Osteocyte (in vitro differentiated cells): ENCODE data around the gene ZNF644. TPM values are rescaled to one million over a fixed set of nuclear protein-coding genes. Genes with fewer than 3 reads are reported as not detected.
"Not testable (repeated sequence)": the region's sequence is repeated elsewhere in the genome, so short reads cannot be mapped to it uniquely, and the experiment has no call there.

Experiments
- DNase-seq: peaks from one replicate; pipeline ENCODE4 v3.0.0; 2021; ENCODE audit warnings: mixed read lengths; ENCODE audit not compliant: unreplicated experiment; ENCODE audit errors: extremely low spot score
- H3K27ac Mint-ChIP-seq: one replicate; pipeline ENCODE4 v1.8.0; 2021; ENCODE audit warnings: mild to moderate bottlenecking, mixed read lengths; ENCODE audit not compliant: unreplicated experiment
- H3K27me3 Mint-ChIP-seq: one replicate; pipeline ENCODE4 v1.8.0; 2021; ENCODE audit warnings: mixed read lengths; ENCODE audit not compliant: unreplicated experiment
- H3K36me3 Mint-ChIP-seq: one replicate; pipeline ENCODE4 v1.8.0; 2021; ENCODE audit warnings: mixed read lengths; ENCODE audit not compliant: unreplicated experiment
- H3K4me1 Mint-ChIP-seq: one replicate; pipeline ENCODE4 v1.8.0; 2021; ENCODE audit warnings: mixed read lengths; ENCODE audit not compliant: unreplicated experiment
- H3K4me3 Mint-ChIP-seq: one replicate; pipeline ENCODE4 v1.8.0; 2021; ENCODE audit warnings: mild to moderate bottlenecking, moderate library complexity, mixed read lengths; ENCODE audit not compliant: unreplicated experiment
- H3K9me3 Mint-ChIP-seq: one replicate; pipeline ENCODE4 v1.8.0; 2021; ENCODE audit warnings: mixed read lengths; ENCODE audit not compliant: unreplicated experiment
- CTCF ChIP-seq: fragments of 200-600 bp; sonication (generic); IDR thresholded peaks from 2 replicates; pipeline ENCODE4 v1.5.0; 2021; ENCODE audit warnings: antibody characterized with exemption, mild to moderate bottlenecking, moderate library complexity
- total RNA-seq: library from RNA; stranded (reverse); gene quantifications from 2 replicates; pipeline ENCODE4 v1.2.1, GENCODE V29; 2021

ZNF644 gene
- total RNA-seq, 1 donor from 2014 or later, result 57.4 TPM

- no peak overlapping the region for H3K27ac Mint-ChIP-seq
- TF ChIP-seq CTCF, result no peak
- DNase-seq, result no peak
- H3K9me3 Mint-ChIP-seq, result peaks cover 14% of the 10 kb centered on the region
- peaks cover 12% of the 10 kb centered on the region for H3K27me3 Mint-ChIP-seq
- no peaks in the 10 kb centered on the region for H3K36me3 Mint-ChIP-seq
- no peak overlapping the region for H3K4me3 Mint-ChIP-seq
- no peaks in the 10 kb centered on the region for H3K4me1 Mint-ChIP-seq
Observed at GRCh38 chr1:91045284-91045683, 23.4 kb upstream of the ZNF644 start.

- H3K4me1 Mint-ChIP-seq, H3K36me3 Mint-ChIP-seq, H3K27ac Mint-ChIP-seq, H3K4me3 Mint-ChIP-seq, DNase-seq: not testable (repeated sequence)
- H3K27me3 Mint-ChIP-seq, result peaks cover 12% of the 10 kb centered on the region
- H3K9me3 Mint-ChIP-seq, result peaks cover 14% of the 10 kb centered on the region
Observed at GRCh38 chr1:91044776-91045175, 22.9 kb upstream of the ZNF644 start.

GRCh38 chr1:91042372-91042771 is 20.5 kb upstream of the ZNF644 start:
- Mint-ChIP-seq H3K27me3 (peaks cover 23% of the 10 kb centered on the region), H3K9me3 (peaks cover 14% of the 10 kb centered on the region)
- H3K4me1 Mint-ChIP-seq, H3K36me3 Mint-ChIP-seq, DNase-seq, H3K4me3 Mint-ChIP-seq, H3K27ac Mint-ChIP-seq: not testable (repeated sequence)

- H3K36me3 Mint-ChIP-seq, result no peaks in the 10 kb centered on the region
- H3K9me3 Mint-ChIP-seq, result peaks cover 10% of the 10 kb centered on the region
- TF ChIP-seq CTCF, result no peak
Observed at GRCh38 chr1:91038582-91038981, 16.7 kb upstream of the ZNF644 start.

GRCh38 chr1:91036894-91037829 is 15.3 kb upstream of the ZNF644 start:
- peaks cover 10% of the 10 kb centered on the region for H3K9me3 Mint-ChIP-seq
- no peak overlapping the region for H3K4me3 Mint-ChIP-seq
- no peak for DNase-seq
- H3K4me1 Mint-ChIP-seq, result peaks cover 4% of the 10 kb centered on the region
- H3K27ac Mint-ChIP-seq, result no peak overlapping the region
- no peak for TF ChIP-seq CTCF
- no peaks in the 10 kb centered on the region for H3K36me3 Mint-ChIP-seq
- H3K27me3 Mint-ChIP-seq, result peaks cover 31% of the 10 kb centered on the region

More at GRCh38 chr1:91038582-91038981, 16.7 kb upstream of the ZNF644 start:
- H3K4me3 Mint-ChIP-seq, result no peak overlapping the region
- H3K27ac Mint-ChIP-seq, result no peak overlapping the region
- peaks cover 18% of the 10 kb centered on the region for H3K27me3 Mint-ChIP-seq
- H3K4me1 Mint-ChIP-seq, result peaks cover 4% of the 10 kb centered on the region
- DNase-seq, result no peak

GRCh38 chr1:91032349-91032748 is 10.5 kb upstream of the ZNF644 start:
- no peak for TF ChIP-seq CTCF
- Mint-ChIP-seq H3K27ac (no peak overlapping the region), H3K36me3 (no peaks in the 10 kb centered on the region), H3K9me3 (no peaks in the 10 kb centered on the region), H3K4me3 (no peak overlapping the region), H3K27me3 (peaks cover 31% of the 10 kb centered on the region), H3K4me1 (peaks cover 4% of the 10 kb centered on the region)
- no peak for DNase-seq
